ENCODE measurements around the gene LARGE1. TPM values are rescaled to one million over a fixed set of nuclear protein-coding genes. Genes with fewer than 3 reads are reported as not detected.

Gene LARGE1
- total RNA-seq, 1 donor: 22.8 TPM

DNA sequence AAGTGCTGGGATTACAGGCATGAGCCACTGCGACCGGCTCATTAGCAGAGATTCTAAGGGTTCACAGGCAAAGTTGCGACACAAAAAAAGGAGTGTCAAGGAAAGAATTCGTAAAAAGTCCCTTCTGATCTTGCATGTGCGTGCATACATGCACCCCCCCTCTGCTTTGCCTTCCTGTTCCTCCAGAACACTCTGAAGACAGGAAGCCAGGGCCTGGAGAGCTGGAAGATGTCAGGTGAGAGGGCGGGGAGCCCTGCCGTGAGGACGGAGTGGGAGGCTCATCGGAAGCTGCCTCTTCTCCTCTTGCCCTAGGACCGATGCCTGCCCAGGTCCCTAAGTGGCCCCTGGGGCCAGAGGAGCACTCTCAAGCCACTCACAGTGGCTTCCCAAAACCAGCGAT, 89.1 kb downstream of the LARGE1 start:
- H3K9me3 ChIP-seq (ENCODE audit: low read depth, low read length): no peaks in the 10 kb centered on the region
- no peaks in the 10 kb centered on the region for H3K36me3 ChIP-seq (ENCODE audit: insufficient read depth, low read length)
- H2AFZ ChIP-seq (ENCODE audit: low read length): no peak overlapping the region
- no peak for DNase-seq (ENCODE audit: insufficient read length, low spot score, missing footprints)
- H3K4me1 ChIP-seq (ENCODE audit: insufficient read depth, low read length): no peaks in the 10 kb centered on the region
- TF ChIP-seq, protein P1, sequence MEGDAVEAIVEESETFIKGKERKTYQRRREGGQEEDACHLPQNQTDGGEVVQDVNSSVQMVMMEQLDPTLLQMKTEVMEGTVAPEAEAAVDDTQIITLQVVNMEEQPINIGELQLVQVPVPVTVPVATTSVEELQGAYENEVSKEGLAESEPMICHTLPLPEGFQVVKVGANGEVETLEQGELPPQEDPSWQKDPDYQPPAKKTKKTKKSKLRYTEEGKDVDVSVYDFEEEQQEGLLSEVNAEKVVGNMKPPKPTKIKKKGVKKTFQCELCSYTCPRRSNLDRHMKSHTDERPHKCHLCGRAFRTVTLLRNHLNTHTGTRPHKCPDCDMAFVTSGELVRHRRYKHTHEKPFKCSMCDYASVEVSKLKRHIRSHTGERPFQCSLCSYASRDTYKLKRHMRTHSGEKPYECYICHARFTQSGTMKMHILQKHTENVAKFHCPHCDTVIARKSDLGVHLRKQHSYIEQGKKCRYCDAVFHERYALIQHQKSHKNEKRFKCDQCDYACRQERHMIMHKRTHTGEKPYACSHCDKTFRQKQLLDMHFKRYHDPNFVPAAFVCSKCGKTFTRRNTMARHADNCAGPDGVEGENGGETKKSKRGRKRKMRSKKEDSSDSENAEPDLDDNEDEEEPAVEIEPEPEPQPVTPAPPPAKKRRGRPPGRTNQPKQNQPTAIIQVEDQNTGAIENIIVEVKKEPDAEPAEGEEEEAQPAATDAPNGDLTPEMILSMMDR (IDR thresholded peaks at IDR 0.05; ENCODE audit: extremely low read depth, low read depth, low read length): no peak
- no peak overlapping the region for H3K27ac ChIP-seq (ENCODE audit: low read depth, low read length)
- no peaks in the 10 kb centered on the region for H3K27me3 ChIP-seq (ENCODE audit: insufficient read depth, low read length)
- no peak overlapping the region for H3K4me2 ChIP-seq (ENCODE audit: insufficient read depth, low read length)
- no peaks in the 10 kb centered on the region for H4K20me1 ChIP-seq (ENCODE audit: insufficient read depth, low read length)
- H3K4me3 ChIP-seq (ENCODE audit: insufficient read depth, low read length): no peak overlapping the region
- no peaks in the 10 kb centered on the region for H3K79me2 ChIP-seq (ENCODE audit: insufficient read depth, low read length)

DNA sequence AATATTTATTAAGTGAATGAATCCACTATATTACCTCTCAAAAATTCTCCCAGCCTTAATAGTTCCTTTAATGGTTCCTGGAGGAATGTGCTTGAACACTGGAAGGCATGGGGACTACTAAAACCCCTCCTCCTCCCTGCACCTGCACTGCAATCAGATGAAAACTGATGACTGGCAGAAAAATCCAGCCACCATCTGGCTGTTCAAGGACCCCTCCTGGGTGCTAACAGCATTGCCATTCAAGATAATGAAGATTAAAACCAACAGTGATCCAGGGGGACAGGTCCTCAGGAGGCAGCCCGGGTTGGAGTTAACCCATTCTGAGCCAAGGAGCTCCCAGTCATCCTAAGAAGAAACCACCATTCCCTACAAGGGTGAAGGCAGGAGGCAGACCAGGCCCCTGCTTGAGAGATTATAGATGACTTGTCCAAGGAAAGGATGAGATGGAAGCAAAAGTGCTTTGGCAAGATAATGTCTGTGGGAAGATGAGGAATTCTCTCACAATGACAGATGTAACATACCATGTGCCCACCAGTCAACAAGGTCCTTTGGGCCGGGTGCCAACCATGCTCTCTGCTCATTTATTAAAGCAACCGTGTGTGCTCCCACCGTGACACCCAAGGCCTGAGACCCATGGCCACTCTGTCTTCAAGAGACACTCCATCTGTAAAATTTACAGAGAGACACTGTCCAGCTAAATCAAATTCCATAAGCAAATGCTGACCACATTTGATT, 90.6 kb downstream of the LARGE1 start:
- no peak overlapping the region for H3K4me2 ChIP-seq (ENCODE audit: insufficient read depth, low read length)
- no peaks in the 10 kb centered on the region for H3K4me1 ChIP-seq (ENCODE audit: insufficient read depth, low read length)
- H3K79me2 ChIP-seq (ENCODE audit: insufficient read depth, low read length): no peaks in the 10 kb centered on the region
- no peak overlapping the region for H3K4me3 ChIP-seq (ENCODE audit: insufficient read depth, low read length)
- H3K27me3 ChIP-seq (ENCODE audit: insufficient read depth, low read length): no peaks in the 10 kb centered on the region
- no peaks in the 10 kb centered on the region for H3K9me3 ChIP-seq (ENCODE audit: low read depth, low read length)
- H3K27ac ChIP-seq (ENCODE audit: low read depth, low read length): no peak overlapping the region
- no peak for DNase-seq (ENCODE audit: insufficient read length, low spot score, missing footprints)
- H3K36me3 ChIP-seq (ENCODE audit: insufficient read depth, low read length): no peaks in the 10 kb centered on the region
- no peak overlapping the region for H2AFZ ChIP-seq (ENCODE audit: low read length)
- no peaks in the 10 kb centered on the region for H4K20me1 ChIP-seq (ENCODE audit: insufficient read depth, low read length)
- TF ChIP-seq, protein P1 (IDR thresholded peaks at IDR 0.05; ENCODE audit: extremely low read depth, low read depth, low read length): no peak

DNA sequence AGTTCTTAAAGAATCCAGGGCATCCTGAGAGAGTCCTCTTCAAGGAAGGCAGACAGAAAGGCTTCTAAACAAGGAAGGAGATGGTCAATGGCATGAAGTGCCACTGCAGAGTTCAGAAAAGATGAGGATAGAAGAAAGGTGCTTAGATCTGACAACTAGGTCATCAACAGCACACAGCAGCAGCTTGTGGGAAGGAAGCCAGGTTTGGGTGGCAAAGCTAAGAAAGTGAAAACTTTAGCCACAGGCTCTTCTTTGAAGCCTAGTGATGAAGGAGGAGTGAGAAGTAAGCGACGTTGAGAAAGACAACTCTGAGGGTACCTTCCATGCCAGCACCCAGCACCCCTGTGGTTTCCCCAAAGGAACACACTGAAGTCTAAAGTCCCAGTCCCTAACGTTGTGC, 92.0 kb downstream of the LARGE1 start:
- Histone ChIP-seq H4K20me1 (ENCODE audit: insufficient read depth, low read length) (no peaks in the 10 kb centered on the region), H2AFZ (ENCODE audit: low read length) (no peak overlapping the region), H3K79me2 (ENCODE audit: insufficient read depth, low read length) (no peaks in the 10 kb centered on the region), H3K27me3 (ENCODE audit: insufficient read depth, low read length) (no peaks in the 10 kb centered on the region), H3K4me2 (ENCODE audit: insufficient read depth, low read length) (no peak overlapping the region), H3K4me3 (ENCODE audit: insufficient read depth, low read length) (no peak overlapping the region), H3K4me1 (ENCODE audit: insufficient read depth, low read length) (no peaks in the 10 kb centered on the region), H3K9me3 (ENCODE audit: low read depth, low read length) (no peaks in the 10 kb centered on the region), H3K27ac (ENCODE audit: low read depth, low read length) (no peak overlapping the region), H3K36me3 (ENCODE audit: insufficient read depth, low read length) (no peaks in the 10 kb centered on the region)
- TF ChIP-seq, protein P1 (IDR thresholded peaks at IDR 0.05; ENCODE audit: extremely low read depth, low read depth, low read length): no peak
- DNase-seq (ENCODE audit: insufficient read length, low spot score, missing footprints): no peak

DNA sequence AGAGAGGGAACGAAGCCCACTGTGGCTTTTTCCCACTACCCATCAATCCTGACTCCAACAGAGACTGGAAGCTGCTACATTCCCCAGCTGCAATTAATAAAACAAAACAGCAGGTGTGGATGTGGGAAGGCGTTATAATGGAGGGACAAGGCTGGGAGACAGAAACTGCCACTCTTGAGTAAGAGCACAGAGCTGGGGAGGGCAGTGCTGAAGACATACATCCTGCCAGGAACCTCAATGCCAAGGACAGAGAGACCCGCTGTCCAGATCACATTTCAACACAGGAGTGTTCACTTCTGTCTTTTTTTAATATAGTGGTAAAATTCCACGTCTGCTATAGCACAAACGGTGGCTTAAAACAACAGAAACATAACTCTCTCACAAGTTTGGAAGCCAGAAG, 94.5 kb downstream of the LARGE1 start:
- Histone ChIP-seq H3K27me3 (ENCODE audit: insufficient read depth, low read length) (no peaks in the 10 kb centered on the region), H3K4me3 (ENCODE audit: insufficient read depth, low read length) (no peak overlapping the region), H3K36me3 (ENCODE audit: insufficient read depth, low read length) (no peaks in the 10 kb centered on the region), H3K27ac (ENCODE audit: low read depth, low read length) (no peak overlapping the region), H4K20me1 (ENCODE audit: insufficient read depth, low read length) (no peaks in the 10 kb centered on the region), H3K4me1 (ENCODE audit: insufficient read depth, low read length) (no peaks in the 10 kb centered on the region), H3K4me2 (ENCODE audit: insufficient read depth, low read length) (no peak overlapping the region), H3K79me2 (ENCODE audit: insufficient read depth, low read length) (no peaks in the 10 kb centered on the region), H2AFZ (ENCODE audit: low read length) (no peak overlapping the region), H3K9me3 (ENCODE audit: low read depth, low read length) (no peaks in the 10 kb centered on the region)
- DNase-seq (ENCODE audit: insufficient read length, low spot score, missing footprints): no peak
- TF ChIP-seq, protein P1 (IDR thresholded peaks at IDR 0.05; ENCODE audit: extremely low read depth, low read depth, low read length): no peak

Measured in osteoblast (primary cell).